Measurements from ENCODE around the gene SCARF2. TPM values are rescaled to one million over a fixed set of nuclear protein-coding genes. Genes with fewer than 3 reads are reported as not detected.

The SCARF2 gene
- total and polyA plus RNA-seq, 7 donors, result under 0.01 to 12.8 (median 6.4) TPM

GRCh38 chr22:20398420-20398819 is 39.2 kb downstream of the SCARF2 start:
- no peak overlapping the region for H3K27ac ChIP-seq
- H3K36me3 ChIP-seq, result peaks cover 0 to 18% (median 6%) of the 10 kb centered on the region in 4 donors
- peaks cover 0 to 20% (median 17%) of the 10 kb centered on the region in 4 donors for H3K4me1 ChIP-seq
- TF ChIP-seq CTCF (IDR thresholded peaks at IDR 0.05), result no peak
- no peak for TF ChIP-seq POLR2A (IDR thresholded peaks at IDR 0.05)
- no peak for TF ChIP-seq POLR2AphosphoS5 (IDR thresholded peaks at IDR 0.05)
- no peak for TF ChIP-seq EP300 (IDR thresholded peaks at IDR 0.05)
- H3K4me3 ChIP-seq, result no peak overlapping the region
- H3K27me3 ChIP-seq, result no peaks in the 10 kb centered on the region
- no peak for DNase-seq
- WGBS, 2 donors, result 95 to 97% methylated on average over 5 of the region's 5 CpGs
- no peaks in the 10 kb centered on the region for H3K9me3 ChIP-seq
- intact Hi-C loops (cut with DNase I), result no loop called here

- Histone ChIP-seq H3K27me3 (no peaks in the 10 kb centered on the region), H3K36me3 (peaks cover 0 to 11% (median 6%) of the 10 kb centered on the region in 4 donors), H3K27ac (no peak overlapping the region), H3K4me1 (peaks cover 0 to 23% (median 20%) of the 10 kb centered on the region in 4 donors), H3K9me3 (no peaks in the 10 kb centered on the region), H3K4me3 (no peak overlapping the region)
- DNase-seq, result no peak
- 90 to 93% methylated on average over 2 of the region's 2 CpGs for WGBS, 2 donors
- TF ChIP-seq EP300 (IDR thresholded peaks at IDR 0.05), result no peak
- no peak for TF ChIP-seq POLR2AphosphoS5 (IDR thresholded peaks at IDR 0.05)
- no peak for TF ChIP-seq POLR2A (IDR thresholded peaks at IDR 0.05)
- TF ChIP-seq CTCF (IDR thresholded peaks at IDR 0.05), result no peak
- intact Hi-C loops (cut with DNase I), result no loop called here
Observed at GRCh38 chr22:20397498-20397897, 40.1 kb downstream of the SCARF2 start.

GRCh38 chr22:20396639-20397038 is 41.0 kb downstream of the SCARF2 start:
- TF ChIP-seq EP300 (IDR thresholded peaks at IDR 0.05) (no peak), CTCF (IDR thresholded peaks at IDR 0.05) (no peak), POLR2A (IDR thresholded peaks at IDR 0.05) (no peak)
- Histone ChIP-seq H3K9me3 (no peaks in the 10 kb centered on the region), H3K36me3 (peaks cover 0 to 11% (median 6%) of the 10 kb centered on the region in 4 donors), H3K27ac (no peak overlapping the region), H3K27me3 (no peaks in the 10 kb centered on the region), H3K4me1 (peaks cover 0 to 23% (median 20%) of the 10 kb centered on the region in 4 donors), H3K4me3 (no peak overlapping the region)
- DNase-seq, result no peak
- WGBS, 2 donors, result 86 to 96% methylated on average over 1 of the region's 1 CpG
- intact Hi-C loops (cut with DNase I), result no loop called here

DNA sequence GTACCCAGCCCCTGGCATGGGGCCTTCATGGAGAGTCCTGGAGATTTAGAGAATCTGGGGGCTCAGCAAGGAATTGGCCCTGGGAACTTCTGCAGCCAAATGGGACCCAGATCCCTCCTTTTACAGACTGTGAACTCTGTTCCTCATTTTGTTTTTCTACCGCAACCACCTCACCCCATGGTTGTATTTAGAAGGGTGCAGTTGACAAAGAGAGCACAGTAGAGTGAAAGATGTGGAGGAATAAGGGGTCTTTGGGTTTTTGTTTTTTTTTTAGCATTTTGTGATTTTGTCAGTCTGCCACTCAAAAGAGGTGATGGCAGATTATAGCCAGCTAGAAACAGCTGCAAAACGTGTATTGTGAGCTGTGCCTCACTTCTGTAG is 41.7 kb downstream of the SCARF2 start:
- DNase-seq, result no peak
- WGBS, 2 donors, result 60 to 62% methylated on average over 2 of the region's 2 CpGs
- H3K4me3 ChIP-seq, result no peak overlapping the region
- H3K27me3 ChIP-seq, result no peaks in the 10 kb centered on the region
- TF ChIP-seq POLR2A (IDR thresholded peaks at IDR 0.05) (no peak), POLR2AphosphoS5 (IDR thresholded peaks at IDR 0.05) (no peak), EP300 (IDR thresholded peaks at IDR 0.05) (no peak), CTCF (IDR thresholded peaks at IDR 0.05) (no peak)
- intact Hi-C loops (cut with DNase I), result no loop called here
- no peak overlapping the region for H3K27ac ChIP-seq
- H3K4me1 ChIP-seq, result peaks cover 0 to 23% (median 20%) of the 10 kb centered on the region in 4 donors
- no peaks in the 10 kb centered on the region for H3K9me3 ChIP-seq
- peaks cover 0 to 5% (median under 1%) of the 10 kb centered on the region in 4 donors for H3K36me3 ChIP-seq
